H1 (cell line): ENCODE data around the gene GLDC. TPM values are rescaled to one million over a fixed set of nuclear protein-coding genes. Genes with fewer than 3 reads are reported as not detected.

Experiments
- CTCF ChIA-PET: fragments of 300-600 bp; sonication (Branson Sonifier 250); formaldehyde crosslinking; loops from one replicate; lab custom pipeline; 2021; ENCODE audit not compliant: partially characterized antibody; lab: Charles Lee
- POLR2A ChIA-PET: fragments of 300-600 bp; sonication (Branson Sonifier 250); formaldehyde crosslinking; loops from one replicate; lab custom pipeline; 2021; ENCODE audit warnings: inconsistent platforms; ENCODE audit not compliant: partially characterized antibody; lab: Charles Lee
- DNase-seq, 2 experiments: peaks; one replicate each; pipeline versions ENCODE4 v3.0.0 to v3.0.0-alpha.2; 2010 to 2022; ENCODE audit warnings: low spot score in 2 of 2, low read depth in 1 of 2, mixed read lengths in 1 of 2
- FAIRE-seq: peaks from 2 replicates; lab custom pipeline; 2011; peaks lifted over from hg19 to GRCh38; lab: Jason Lieb, UNC
- H2AFZ ChIP-seq: 2 replicates; pipeline ENCODE4 v1.8.1; 2012; ENCODE audit warnings: low read length, inconsistent platforms
- H2AK5ac ChIP-seq: 2 replicates; pipeline ENCODE4 v1.6.1; 2013; ENCODE audit warnings: low read depth, low read length
- H2BK120ac ChIP-seq: replicated peaks from 2 replicates; pipeline ENCODE3; 2013; ENCODE audit warnings: low read depth, low read length, inconsistent platforms
- H2BK12ac ChIP-seq: 2 replicates; pipeline ENCODE4 v1.6.1; 2013; ENCODE audit warnings: low read depth, low read length
- H2BK15ac ChIP-seq: 2 replicates; pipeline ENCODE4 v1.6.1; 2013; ENCODE audit warnings: low read length
- H2BK20ac ChIP-seq: 2 replicates; pipeline ENCODE4 v1.6.1; 2013; ENCODE audit warnings: low read length
- H2BK5ac ChIP-seq: 2 replicates; pipeline ENCODE4 v1.6.1; 2013; ENCODE audit warnings: low read depth, low read length
- H3K14ac ChIP-seq: 2 replicates; pipeline ENCODE4 v1.6.1; 2013; ENCODE audit warnings: inconsistent platforms; ENCODE audit not compliant: insufficient read length
- H3K18ac ChIP-seq: 2 replicates; pipeline ENCODE4 v1.6.1; 2013; ENCODE audit warnings: low read length; ENCODE audit errors: extremely low read depth
- H3K23ac ChIP-seq: 2 replicates; pipeline ENCODE4 v1.6.1; 2013; ENCODE audit warnings: inconsistent platforms; ENCODE audit not compliant: insufficient read length
- H3K23me2 ChIP-seq: 2 replicates; pipeline ENCODE4 v1.6.1; 2013; ENCODE audit warnings: low read depth, low read length
- H3K27ac ChIP-seq: 2 replicates; pipeline ENCODE4 v1.6.1; 2011; ENCODE audit warnings: low read depth, low read length, inconsistent platforms
- H3K27me3 ChIP-seq, 4 experiments: replicated peaks in 1 of 4; 1 replicate in 1 of 4; 2 replicates in 3 of 4; pipeline versions ENCODE4 v1.6.1 to v1.8.1; 2011 to 2013; ENCODE audit warnings: low read length in 3 of 4, mild to moderate bottlenecking in 3 of 4, inconsistent platforms in 2 of 4, mixed read lengths in 2 of 4, moderate library complexity in 1 of 4; ENCODE audit not compliant: control insufficient read depth in 3 of 4, insufficient read depth in 3 of 4; ENCODE audit errors: extremely low read depth in 1 of 4
- H3K36me3 ChIP-seq, 4 experiments: 2 replicates each; pipeline versions ENCODE4 v1.6.1 to v1.8.1; 2011 to 2013; ENCODE audit warnings: mild to moderate bottlenecking in 4 of 4, low read length in 3 of 4, moderate library complexity in 2 of 4, control low read depth in 1 of 4, inconsistent platforms in 1 of 4; ENCODE audit not compliant: insufficient read depth in 4 of 4, control insufficient read depth in 2 of 4
- H3K4ac ChIP-seq: replicated peaks from 2 replicates; pipeline ENCODE3; 2013; ENCODE audit warnings: low read length, low read depth, mixed read lengths, inconsistent platforms; ENCODE audit not compliant: insufficient read length
- H3K4me1 ChIP-seq, 4 experiments: replicated peaks in 1 of 4; 1 replicate in 1 of 4; 2 replicates in 3 of 4; pipeline versions ENCODE4 v1.6.1 to v1.8.1; 2011 to 2013; ENCODE audit warnings: low read length in 3 of 4, inconsistent platforms in 2 of 4, mixed read lengths in 1 of 4; ENCODE audit not compliant: insufficient read depth in 4 of 4, control insufficient read depth in 3 of 4
- H3K4me2 ChIP-seq, 2 experiments: 2 replicates each; pipeline versions ENCODE4 v1.6.1 to v1.8.1; 2011 to 2013; ENCODE audit warnings: low read depth in 2 of 2, low read length in 2 of 2, control low read depth in 1 of 2, inconsistent platforms in 1 of 2, mild to moderate bottlenecking in 1 of 2; ENCODE audit not compliant: insufficient read depth in 1 of 2
- H3K4me3 ChIP-seq, 4 experiments: fragments of 200-600, 300-600 bp in 1 of 4; sonication (generic), shearing (Covaris generic), sonication (Bioruptor Twin) in 1 of 4; 2 replicates each; pipeline versions ENCODE4 v1.5.1 to v1.8.1; 2011 to 2016; ENCODE audit warnings: low read length in 4 of 4, low read depth in 3 of 4, control low read depth in 2 of 4, inconsistent platforms in 2 of 4, mild to moderate bottlenecking in 2 of 4, mixed read lengths in 1 of 4, moderate library complexity in 1 of 4; ENCODE audit not compliant: insufficient read depth in 2 of 4; ENCODE audit errors: extremely low read depth in 1 of 4
- H3K56ac ChIP-seq: replicated peaks from 2 replicates; pipeline ENCODE3; 2013; ENCODE audit warnings: low read depth, mild to moderate bottlenecking, mixed read lengths, low read length, inconsistent platforms; ENCODE audit not compliant: insufficient read length
- H3K79me1 ChIP-seq: 2 replicates; pipeline ENCODE4 v1.6.1; 2013; ENCODE audit warnings: low read depth, low read length, control low read depth
- H3K79me2 ChIP-seq, 2 experiments: 2 replicates each; pipeline versions ENCODE4 v1.6.1 to v1.8.1; 2012 to 2013; ENCODE audit warnings: low read length in 2 of 2, mild to moderate bottlenecking in 2 of 2, inconsistent platforms in 1 of 2; ENCODE audit not compliant: insufficient read depth in 2 of 2, control insufficient read depth in 1 of 2
- H3K9ac ChIP-seq, 4 experiments: replicated peaks in 1 of 4; 1 replicate in 1 of 4; 2 replicates in 3 of 4; pipeline versions ENCODE4 v1.6.1 to v1.8.1; 2011 to 2013; ENCODE audit warnings: low read depth in 3 of 4, low read length in 3 of 4, control low read depth in 2 of 4, mild to moderate bottlenecking in 2 of 4, moderate library complexity in 2 of 4, inconsistent platforms in 1 of 4; ENCODE audit errors: extremely low read depth in 1 of 4
- H3K9me3 ChIP-seq, 2 experiments: 2 replicates each; pipeline versions ENCODE4 v1.6.1 to v1.8.1; 2012 to 2013; ENCODE audit warnings: mild to moderate bottlenecking in 2 of 2, moderate library complexity in 2 of 2, control low read depth in 1 of 2, inconsistent platforms in 1 of 2, low read depth in 1 of 2, low read length in 1 of 2, mixed read lengths in 1 of 2; ENCODE audit not compliant: insufficient read depth in 2 of 2
- H4K20me1 ChIP-seq, 2 experiments: replicated peaks in 1 of 2; 2 replicates each; pipeline versions ENCODE3 to v1.8.1; 2011 to 2013; ENCODE audit warnings: inconsistent platforms in 2 of 2, low read length in 2 of 2, mild to moderate bottlenecking in 1 of 2; ENCODE audit not compliant: insufficient read depth in 2 of 2, control insufficient read depth in 1 of 2
- H4K5ac ChIP-seq: 2 replicates; pipeline ENCODE4 v1.6.1; 2013; ENCODE audit warnings: low read length, low read depth, mixed read lengths, inconsistent platforms; ENCODE audit not compliant: insufficient read length
- H4K8ac ChIP-seq: 2 replicates; pipeline ENCODE4 v1.8.0; 2013; ENCODE audit warnings: mild to moderate bottlenecking, moderate library complexity, low read length, inconsistent platforms; ENCODE audit not compliant: insufficient read depth; ENCODE audit errors: extremely low read depth
- H4K91ac ChIP-seq: replicated peaks from 2 replicates; pipeline ENCODE3; 2013; ENCODE audit warnings: low read length, mixed read lengths, inconsistent platforms; ENCODE audit not compliant: insufficient read length
- BACH1 ChIP-seq: IDR thresholded peaks from 2 replicates; pipeline ENCODE4 v1.6.1; 2012; ENCODE audit warnings: low read length, improper control_type of control experiment
- BRCA1 ChIP-seq: IDR thresholded peaks from 2 replicates; pipeline ENCODE4 v1.6.1; 2012; ENCODE audit warnings: low read depth, low read length, improper control_type of control experiment
- EZH2 ChIP-seq: fragments of 200-600 bp; sonication (generic); IDR thresholded peaks from 2 replicates; pipeline ENCODE4 v1.7.1; 2012; ENCODE audit warnings: low read depth, mild to moderate bottlenecking, moderate library complexity, low read length, inconsistent platforms; ENCODE audit not compliant: severe bottlenecking
- GABPA ChIP-seq: IDR thresholded peaks from 2 replicates; pipeline ENCODE4 v1.6.1; 2011; ENCODE audit warnings: mild to moderate bottlenecking, low read length, moderate library complexity, borderline replicate concordance; ENCODE audit not compliant: insufficient read depth
- RBBP5 ChIP-seq: IDR thresholded peaks from 2 replicates; pipeline ENCODE4 v1.7.1; 2012; ENCODE audit warnings: low read depth, mild to moderate bottlenecking, inconsistent platforms, low read length, moderate library complexity, borderline replicate concordance
- SIN3A ChIP-seq, 2 experiments: IDR thresholded peaks in 1 of 2; conservative IDR thresholded peaks in 1 of 2; 2 replicates each; pipeline ENCODE4 v1.6.1; 2011 to 2012; ENCODE audit warnings: low read length in 2 of 2, improper control_type of control experiment in 1 of 2, low read depth in 1 of 2, mild to moderate bottlenecking in 1 of 2
- SRF ChIP-seq: IDR thresholded peaks from 2 replicates; pipeline ENCODE4 v1.6.1; 2011; ENCODE audit warnings: mild to moderate bottlenecking, low read depth, low read length, moderate library complexity
- TAF1 ChIP-seq: IDR thresholded peaks from 2 replicates; pipeline ENCODE4 v1.6.1; 2011; ENCODE audit warnings: mild to moderate bottlenecking, low read depth, low read length
- WGBS, 2 experiments: shearing (Covaris generic) in 1 of 2; methylation state at CpG; one replicate each; pipeline versions ENCODE4 v1.1.6 to v1.1.7; 2013 to 2015; ENCODE audit warnings: low lambda C conversion rate in 2 of 2, mixed read lengths in 2 of 2, inconsistent platforms in 1 of 2, low coverage in 1 of 2, missing lambda C conversion rate in 1 of 2; ENCODE audit not compliant: insufficient replicate concordance in 2 of 2, insufficient coverage in 1 of 2, insufficient read length in 1 of 2; ENCODE audit errors: extremely low coverage in 1 of 2, missing lambda C conversion rate in 1 of 2; 5-methylcytosine and 5-hydroxymethylcytosine counted together
- polyA plus RNA-seq, 7 experiments: library from polyadenylated mRNA; depleted of rRNA in 3 of 7; stranded (reverse) in 5 of 7; unstranded in 2 of 7; fragments of >200 nt in 5 of 7; fragments of 200-250 nt in 2 of 7; gene quantifications; 1 replicate in 5 of 7; 2 replicates in 1 of 7; 4 replicates in 1 of 7; pipeline versions ENCODE4 v1.2.1 to v1.2.3, GENCODE V29; 2011 to 2013; ENCODE audit warnings: missing spikeins in 2 of 7, mixed read lengths in 2 of 7
- total RNA-seq: library from RNA; stranded (reverse); fragmentation: NEBNext Ultra II Directional; extraction: Animal tissue kit (Norgen Biotek cat#: 25700); gene quantifications from 2 replicates; pipeline ENCODE4 v1.2.1, GENCODE V29; 2021
- TF ChIP-seq, protein P1 (sequence below): IDR thresholded peaks from 2 replicates; pipeline ENCODE4 v1.6.1; 2012; ENCODE audit warnings: low read length, inconsistent platforms
- TF ChIP-seq, protein P2 (sequence below): IDR thresholded peaks from 2 replicates; pipeline ENCODE4 v1.6.1; 2012; ENCODE audit warnings: inconsistent platforms
- TF ChIP-seq, protein P3 (sequence below): IDR thresholded peaks from 2 replicates; pipeline ENCODE4 v1.6.1; 2012; ENCODE audit warnings: inconsistent platforms

The GLDC gene
- total and polyA plus RNA-seq, 2 of the 8 experiments (the other 6 are each of a cell fraction or from before 2014, with no cell fraction given): 48.8 to 101 TPM

DNA sequence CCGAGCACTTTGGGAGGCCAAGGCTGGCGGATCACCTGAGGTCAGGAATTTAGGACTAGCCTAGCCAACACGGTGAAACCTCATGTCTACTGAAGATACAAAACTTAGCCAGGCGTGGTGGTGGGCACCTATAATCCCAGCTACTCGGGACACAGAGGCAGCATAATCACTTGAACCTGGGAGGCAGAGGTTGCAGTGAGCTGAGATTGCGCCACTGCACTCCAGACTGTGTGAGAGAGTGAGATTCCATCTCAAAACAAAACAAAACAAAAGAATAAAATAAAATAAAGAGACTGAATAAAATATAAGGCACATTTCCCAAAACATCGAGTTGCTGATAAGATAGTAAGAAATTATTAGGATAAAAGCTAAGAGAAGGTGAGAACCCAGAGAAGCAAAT is 32.3 kb upstream of the GLDC start:
- no peak for FAIRE-seq
- H3K27me3 ChIP-seq: no peaks in the 10 kb centered on the region
- no peaks in the 10 kb centered on the region for H3K9me3 ChIP-seq
- DNase-seq: no peak
- H2BK120ac ChIP-seq: no peak overlapping the region
- H3K14ac ChIP-seq: no peak overlapping the region
- no peaks in the 10 kb centered on the region; a peak in 1 of 7 replicates for H3K4me1 ChIP-seq
- H2AFZ ChIP-seq: no peak overlapping the region
- peaks cover 6% of the 10 kb centered on the region for H3K23me2 ChIP-seq
- H3K36me3 ChIP-seq: no peaks in the 10 kb centered on the region
- peaks cover 0 to 4% of the 10 kb centered on the region in 2 experiments; a peak in 2 of 4 replicates for H3K79me2 ChIP-seq
- H3K4ac ChIP-seq: no peak overlapping the region
- H3K9ac ChIP-seq: no peak overlapping the region
- H3K18ac ChIP-seq: no peak overlapping the region
- no peak overlapping the region for H3K56ac ChIP-seq
- H3K79me1 ChIP-seq: no peaks in the 10 kb centered on the region
- no peak overlapping the region for H2BK20ac ChIP-seq
- H3K4me3 ChIP-seq: no peak overlapping the region
- H2BK5ac ChIP-seq: no peak overlapping the region
- H2BK12ac ChIP-seq: no peak overlapping the region
- whole genome bisulfite sequencing, 2 experiments: 90% methylated on average over 7 of the region's 7 CpGs; no CpG with 5 or more reads in 1 of the 2 experiments
- no peak overlapping the region for H4K5ac ChIP-seq
- H2BK15ac ChIP-seq: no peak overlapping the region
- H4K91ac ChIP-seq: no peak overlapping the region
- ChIA-PET CTCF (interaction anchor here (1.5 to 4.6 kb wide), 4 partner anchors 9 to 93 kb away, joined by 3 to 26 read pairs (median 8); no protein-coding TSS in a partner anchor), POLR2A (interaction anchor here (0.9 to 2.1 kb wide), 5 partner anchors 9 to 80 kb away, joined by 3 to 8 read pairs (median 6); partner anchors contain the start of gene KDM4C)
- no peak overlapping the region for H2AK5ac ChIP-seq
- no peak overlapping the region for H3K27ac ChIP-seq
- no peaks in the 10 kb centered on the region for H4K20me1 ChIP-seq
- H4K8ac ChIP-seq: no peak overlapping the region
- H3K4me2 ChIP-seq: no peak overlapping the region
- no peak overlapping the region for H3K23ac ChIP-seq
- TF ChIP-seq EZH2 (no peak), GABPA (no peak), SIN3A (conservative IDR thresholded peaks at IDR 0.05 in 1 of 2, IDR thresholded peaks at IDR 0.05 in 1 of 2; ENCODE audit: low read depth in 1 of 2, low read length in 2 of 2) (no peak), SRF (no peak), BACH1 (no peak), TAF1 (no peak), BRCA1 (no peak), RBBP5 (no peak)
- TF ChIP-seq, protein P1, sequence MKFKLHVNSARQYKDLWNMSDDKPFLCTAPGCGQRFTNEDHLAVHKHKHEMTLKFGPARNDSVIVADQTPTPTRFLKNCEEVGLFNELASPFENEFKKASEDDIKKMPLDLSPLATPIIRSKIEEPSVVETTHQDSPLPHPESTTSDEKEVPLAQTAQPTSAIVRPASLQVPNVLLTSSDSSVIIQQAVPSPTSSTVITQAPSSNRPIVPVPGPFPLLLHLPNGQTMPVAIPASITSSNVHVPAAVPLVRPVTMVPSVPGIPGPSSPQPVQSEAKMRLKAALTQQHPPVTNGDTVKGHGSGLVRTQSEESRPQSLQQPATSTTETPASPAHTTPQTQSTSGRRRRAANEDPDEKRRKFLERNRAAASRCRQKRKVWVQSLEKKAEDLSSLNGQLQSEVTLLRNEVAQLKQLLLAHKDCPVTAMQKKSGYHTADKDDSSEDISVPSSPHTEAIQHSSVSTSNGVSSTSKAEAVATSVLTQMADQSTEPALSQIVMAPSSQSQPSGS: no peak
- TF ChIP-seq, protein P2, sequence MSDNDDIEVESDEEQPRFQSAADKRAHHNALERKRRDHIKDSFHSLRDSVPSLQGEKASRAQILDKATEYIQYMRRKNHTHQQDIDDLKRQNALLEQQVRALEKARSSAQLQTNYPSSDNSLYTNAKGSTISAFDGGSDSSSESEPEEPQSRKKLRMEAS: no peak
- TF ChIP-seq, protein P3, sequence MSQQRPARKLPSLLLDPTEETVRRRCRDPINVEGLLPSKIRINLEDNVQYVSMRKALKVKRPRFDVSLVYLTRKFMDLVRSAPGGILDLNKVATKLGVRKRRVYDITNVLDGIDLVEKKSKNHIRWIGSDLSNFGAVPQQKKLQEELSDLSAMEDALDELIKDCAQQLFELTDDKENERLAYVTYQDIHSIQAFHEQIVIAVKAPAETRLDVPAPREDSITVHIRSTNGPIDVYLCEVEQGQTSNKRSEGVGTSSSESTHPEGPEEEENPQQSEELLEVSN: no peak
